Transverse colon (tissue), 4 donors: ENCODE results near the gene SMIM12.

Experiments used
- CTCF ChIP-seq, 5 experiments: fragments of 200-600 bp in 3 of 5; fragments of 450-650 bp in 2 of 5; sonication (generic) in 3 of 5; IDR thresholded peaks; 1 replicate in 2 of 5; 2 replicates in 3 of 5; pipeline ENCODE4 v1.5.1; 2016 to 2017; ENCODE audit warnings: antibody characterized with exemption in 5 of 5, inconsistent platforms in 3 of 5, mild to moderate bottlenecking in 2 of 5, moderate library complexity in 1 of 5
- POLR2AphosphoS5 ChIP-seq, 3 donors: sonication (generic); formaldehyde crosslinking; IDR thresholded peaks; one replicate each; pipeline ENCODE4 v1.6.1; 2016; ENCODE audit warnings: antibody characterized with exemption in 3 of 3

GRCh38 chr1:34908369-34908768 is 48.8 kb upstream of the SMIM12 start:
- TF ChIP-seq CTCF (IDR thresholded peaks at IDR 0.05) (no peak), POLR2AphosphoS5 (IDR thresholded peaks at IDR 0.05) (no peak)
